GM21737 (cell line): ENCODE measurements around the gene TP73.

Experiments
- ATAC-seq: cut with Tn5 transposase; IDR thresholded peaks from one replicate; pipeline ENCODE4 v1.9.1; 2021; ENCODE audit warnings: mild to moderate bottlenecking, moderate library complexity; ENCODE audit not compliant: unreplicated experiment

TP73 gene

GRCh38 chr1:3703786-3704371 is 51.6 kb downstream of the TP73 start:
- ATAC-seq = no peak

GRCh38 chr1:3705341-3705950 is 53.1 kb downstream of the TP73 start:
- no peak for ATAC-seq

DNA sequence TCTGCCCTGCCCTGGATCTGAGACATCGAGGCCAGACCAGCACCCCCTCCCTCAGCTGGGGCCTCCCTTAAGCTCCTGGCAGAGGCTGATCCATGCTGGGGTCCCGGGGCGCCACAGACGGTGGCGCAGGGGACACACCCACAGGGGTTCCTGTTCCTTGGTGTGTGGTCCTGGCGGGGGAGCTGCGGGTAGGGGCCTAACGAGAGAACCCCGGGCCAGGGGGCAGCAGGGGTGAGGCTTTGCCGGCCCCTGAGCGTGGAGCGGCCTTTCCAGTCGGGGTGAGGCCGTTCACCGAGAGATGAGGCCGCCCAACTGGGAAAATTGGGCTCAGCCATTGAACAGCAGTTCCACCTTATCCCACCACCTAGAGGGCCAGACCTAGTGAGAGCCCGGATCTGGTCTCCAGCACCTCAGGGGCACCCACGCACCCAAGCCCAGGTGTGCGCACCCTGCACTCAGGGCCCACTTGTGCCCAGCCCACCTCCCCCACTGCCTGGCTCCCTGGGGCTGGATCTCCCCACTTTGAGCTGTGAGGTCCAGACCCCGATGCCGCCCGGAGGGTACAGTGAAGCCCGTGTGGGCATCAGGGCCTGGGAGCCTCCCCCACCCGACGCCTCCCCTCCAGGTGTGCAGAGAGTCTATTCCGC is 54.5 kb downstream of the TP73 start:
- ATAC-seq = no peak

DNA sequence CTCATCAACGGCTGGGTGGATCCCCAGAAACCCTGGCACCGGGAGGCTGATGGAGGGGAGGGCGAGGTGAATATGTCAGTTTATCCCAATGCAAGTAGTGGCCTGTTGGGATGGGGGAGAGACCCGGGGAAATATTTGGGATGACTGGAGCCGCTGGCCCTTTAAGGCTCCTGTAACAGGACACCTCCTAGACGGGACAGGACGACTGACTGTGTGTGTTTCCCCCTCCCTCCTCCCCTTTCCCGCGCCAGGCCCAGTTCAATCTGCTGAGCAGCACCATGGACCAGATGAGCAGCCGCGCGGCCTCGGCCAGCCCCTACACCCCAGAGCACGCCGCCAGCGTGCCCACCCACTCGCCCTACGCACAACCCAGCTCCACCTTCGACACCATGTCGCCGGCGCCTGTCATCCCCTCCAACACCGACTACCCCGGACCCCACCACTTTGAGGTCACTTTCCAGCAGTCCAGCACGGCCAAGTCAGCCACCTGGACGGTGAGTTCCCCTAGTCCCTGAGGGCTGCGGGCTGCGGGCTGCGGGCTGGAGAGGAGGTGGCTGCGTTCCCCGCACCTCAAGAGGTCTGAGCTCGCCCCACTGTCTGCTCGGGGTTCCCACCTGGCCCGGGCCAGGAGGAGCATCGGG is 55.1 kb downstream of the TP73 start:
- ATAC-seq = no peak

DNA sequence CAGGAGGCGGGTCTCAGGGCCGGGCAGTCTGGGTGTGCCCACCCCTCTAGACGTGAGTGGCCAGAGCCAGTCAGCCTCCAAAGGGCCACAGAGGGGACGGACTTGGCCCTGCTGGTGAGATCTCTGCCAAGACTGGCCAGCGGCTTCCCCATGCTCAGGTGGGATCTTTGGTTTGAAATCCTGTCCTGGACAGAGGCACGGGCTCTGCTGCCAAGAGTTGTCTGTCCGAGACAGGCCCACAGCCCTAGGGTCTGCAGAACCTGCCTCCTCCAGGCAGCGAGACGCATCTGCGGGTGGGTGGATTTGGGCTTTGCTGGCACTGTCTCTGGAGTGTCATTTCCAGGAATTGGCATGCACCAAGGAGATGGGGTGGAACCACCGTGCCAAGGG is 55.6 kb downstream of the TP73 start:
- no peak for ATAC-seq

- no peak for ATAC-seq
Observed at GRCh38 chr1:3708791-3709190, 56.5 kb downstream of the TP73 start.

DNA sequence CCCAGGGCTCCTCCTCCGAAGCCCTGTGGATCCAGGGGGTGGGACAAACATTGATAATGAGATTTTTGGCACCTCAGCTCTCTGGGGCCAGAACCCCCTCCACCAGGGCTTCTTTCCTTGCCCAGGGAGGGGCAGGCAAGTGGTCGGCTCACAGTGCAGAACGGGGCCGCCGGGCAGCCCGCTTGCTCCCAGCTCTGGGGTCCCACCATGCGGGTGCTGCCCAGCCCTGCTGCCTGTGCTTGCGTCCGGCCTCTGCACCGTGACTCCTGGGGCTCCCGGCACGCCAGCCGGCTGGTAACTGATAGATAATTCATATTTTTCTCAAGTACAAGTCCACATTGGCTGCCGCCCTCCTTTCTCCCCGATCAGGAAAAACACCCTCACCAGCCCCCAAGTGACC is 57.9 kb downstream of the TP73 start:
- no peak for ATAC-seq

DNA sequence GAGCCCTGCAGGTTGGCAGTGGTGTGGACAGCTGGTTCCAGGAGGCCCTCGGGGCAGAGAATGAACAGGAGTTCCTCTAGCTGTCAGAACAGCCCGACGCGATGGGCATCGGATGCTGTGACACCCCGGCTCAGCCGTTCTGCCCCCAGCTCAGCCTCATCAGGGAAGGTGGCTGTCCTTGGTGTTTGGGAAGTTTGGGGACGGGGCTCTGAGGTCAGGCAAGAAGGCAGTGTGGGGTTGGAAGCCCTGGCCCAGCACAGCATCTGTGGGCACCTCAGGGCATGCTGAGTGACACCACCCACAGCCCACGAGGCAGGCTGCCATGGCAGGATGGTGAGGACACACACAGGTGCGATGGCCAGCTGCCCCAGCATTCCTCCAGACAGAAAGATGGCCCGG is 59.1 kb downstream of the TP73 start:
- no peak for ATAC-seq

GRCh38 chr1:3711780-3712451 is 59.6 kb downstream of the TP73 start:
- ATAC-seq = no peak

- no peak for ATAC-seq
Observed at GRCh38 chr1:3712573-3713535, 60.5 kb downstream of the TP73 start.

- no peak for ATAC-seq
Observed at GRCh38 chr1:3713840-3714239, 61.5 kb downstream of the TP73 start.

GRCh38 chr1:3714284-3714741 is 62.0 kb downstream of the TP73 start:
- no peak for ATAC-seq

- ATAC-seq = no peak
Observed at GRCh38 chr1:3714814-3715213, 62.5 kb downstream of the TP73 start.

GRCh38 chr1:3716351-3716750 is 64.0 kb downstream of the TP73 start:
- no peak for ATAC-seq

GRCh38 chr1:3717041-3717714 is 64.9 kb downstream of the TP73 start:
- no peak for ATAC-seq

DNA sequence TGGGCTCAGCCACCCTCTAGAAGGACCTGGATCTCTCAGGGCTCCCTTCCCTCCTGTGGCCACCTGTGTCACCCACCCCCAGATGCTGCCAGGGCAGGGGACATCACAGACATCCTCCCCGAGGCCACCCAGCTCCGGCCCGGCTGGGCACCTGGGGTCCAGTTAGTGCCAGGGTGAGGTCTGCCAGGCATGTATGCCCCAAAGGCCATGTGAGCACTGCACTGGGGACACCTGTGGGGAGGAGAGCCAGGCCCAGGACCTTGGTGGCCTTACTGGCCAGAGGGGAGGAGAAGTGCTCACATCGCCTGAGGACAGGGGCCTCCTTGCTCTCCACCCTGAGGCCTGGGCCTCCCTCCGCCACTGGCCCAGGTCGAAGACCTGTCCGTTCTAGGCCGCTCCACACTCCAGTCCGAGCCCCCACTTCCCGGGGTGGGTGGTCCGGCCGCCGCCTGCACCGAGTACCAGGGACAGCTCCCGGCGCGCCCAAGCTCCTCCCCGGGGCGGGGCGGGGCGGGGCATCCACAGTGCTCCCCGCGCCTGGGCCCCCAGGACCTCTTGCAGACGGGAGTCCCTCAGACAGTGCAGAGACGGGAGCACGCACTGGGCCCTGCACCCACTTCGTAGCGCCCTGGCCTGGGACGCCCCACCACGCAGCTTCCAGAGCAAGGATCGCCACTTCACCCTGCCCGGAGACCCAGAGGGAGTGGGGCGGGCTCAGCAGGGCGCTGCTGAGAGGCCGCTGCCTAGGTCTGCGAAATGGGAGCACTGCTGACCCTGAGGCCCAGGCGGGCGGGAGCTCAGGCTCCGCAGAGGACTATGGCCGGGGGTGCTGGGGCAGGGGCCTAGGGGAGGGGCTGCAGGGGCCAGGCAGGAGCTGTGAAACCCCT is 65.6 kb downstream of the TP73 start:
- no peak for ATAC-seq

DNA sequence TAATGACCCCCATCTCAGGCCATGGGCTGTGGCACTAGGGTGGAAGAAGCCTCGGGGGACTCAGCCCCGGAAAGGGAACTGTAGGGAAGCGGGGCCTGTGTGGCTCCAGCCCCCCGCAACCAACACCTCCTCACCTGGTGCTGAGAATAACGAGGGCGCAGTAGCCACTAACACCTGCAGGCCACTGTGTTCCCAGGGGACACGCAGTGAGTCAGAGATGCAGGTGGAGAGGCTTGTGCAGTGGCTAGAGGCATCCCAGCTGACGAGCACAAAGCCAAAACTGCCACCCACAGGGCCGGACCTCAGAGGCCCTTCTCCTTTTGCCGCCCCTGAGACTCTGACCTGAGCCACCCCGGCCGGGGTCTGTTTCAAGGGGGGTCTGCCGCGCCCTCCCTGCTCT is 66.4 kb downstream of the TP73 start:
- ATAC-seq = no peak

- ATAC-seq = no peak
Observed at GRCh38 chr1:3721955-3722465, 69.7 kb downstream of the TP73 start.

DNA sequence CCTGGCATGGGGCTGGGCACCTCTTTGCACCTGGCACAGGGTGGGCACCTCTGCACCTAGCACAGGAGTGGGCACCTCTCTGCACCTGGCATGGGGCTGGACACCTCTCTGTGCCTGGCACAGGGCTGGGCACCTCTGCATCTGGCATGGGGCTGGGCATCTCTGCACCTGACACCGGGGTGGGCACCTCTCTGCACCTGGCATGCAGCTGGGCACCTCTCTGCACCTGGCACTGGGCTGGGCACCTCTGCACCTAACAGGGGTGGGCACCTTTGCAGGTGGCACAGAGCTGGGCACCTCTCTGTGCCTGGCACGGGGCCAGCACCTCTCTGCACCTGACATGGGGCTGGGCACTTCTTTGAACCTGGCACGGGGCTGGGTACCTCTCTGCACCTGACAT is 70.5 kb downstream of the TP73 start:
- ATAC-seq = no peak
